ENCODE results near the gene JAK3. TPM values are rescaled to one million over a fixed set of nuclear protein-coding genes. Genes with fewer than 3 reads are reported as not detected.

The JAK3 gene
- total RNA-seq, 1 donor from 2014 or later: 30.9 TPM

DNA sequence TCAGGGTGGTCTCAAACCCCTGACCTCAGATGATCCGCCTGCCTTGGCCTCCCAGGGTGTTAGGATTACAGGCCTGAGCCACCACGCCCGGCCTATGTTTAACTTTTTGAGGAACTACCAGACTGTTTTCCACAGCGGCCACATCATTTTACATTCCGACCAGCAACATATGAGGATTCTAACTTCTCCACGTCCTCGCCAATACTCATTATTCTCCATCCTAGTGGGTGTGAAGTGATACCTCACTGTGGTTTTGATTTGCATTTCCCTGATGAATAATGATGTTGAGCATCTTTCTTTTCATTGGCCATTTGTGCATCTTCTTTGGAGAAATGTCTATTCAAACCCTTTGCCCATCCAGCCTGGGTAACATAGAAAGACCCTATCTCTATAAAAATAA lies 38.7 kb upstream of the JAK3 start:
- no peak for DNase-seq (ENCODE audit: low spot score)
- no peak overlapping the region for H3K4me3 Mint-ChIP-seq (ENCODE audit: unreplicated experiment)
- no peaks in the 10 kb centered on the region for H3K36me3 Mint-ChIP-seq (ENCODE audit: low read depth, unreplicated experiment)
- H3K27ac Mint-ChIP-seq (ENCODE audit: unreplicated experiment): no peak overlapping the region
- TF ChIP-seq, protein P1, sequence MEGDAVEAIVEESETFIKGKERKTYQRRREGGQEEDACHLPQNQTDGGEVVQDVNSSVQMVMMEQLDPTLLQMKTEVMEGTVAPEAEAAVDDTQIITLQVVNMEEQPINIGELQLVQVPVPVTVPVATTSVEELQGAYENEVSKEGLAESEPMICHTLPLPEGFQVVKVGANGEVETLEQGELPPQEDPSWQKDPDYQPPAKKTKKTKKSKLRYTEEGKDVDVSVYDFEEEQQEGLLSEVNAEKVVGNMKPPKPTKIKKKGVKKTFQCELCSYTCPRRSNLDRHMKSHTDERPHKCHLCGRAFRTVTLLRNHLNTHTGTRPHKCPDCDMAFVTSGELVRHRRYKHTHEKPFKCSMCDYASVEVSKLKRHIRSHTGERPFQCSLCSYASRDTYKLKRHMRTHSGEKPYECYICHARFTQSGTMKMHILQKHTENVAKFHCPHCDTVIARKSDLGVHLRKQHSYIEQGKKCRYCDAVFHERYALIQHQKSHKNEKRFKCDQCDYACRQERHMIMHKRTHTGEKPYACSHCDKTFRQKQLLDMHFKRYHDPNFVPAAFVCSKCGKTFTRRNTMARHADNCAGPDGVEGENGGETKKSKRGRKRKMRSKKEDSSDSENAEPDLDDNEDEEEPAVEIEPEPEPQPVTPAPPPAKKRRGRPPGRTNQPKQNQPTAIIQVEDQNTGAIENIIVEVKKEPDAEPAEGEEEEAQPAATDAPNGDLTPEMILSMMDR (IDR thresholded peaks at IDR 0.05; ENCODE audit: unreplicated experiment): no peak
- H3K4me1 Mint-ChIP-seq (ENCODE audit: unreplicated experiment): no peaks in the 10 kb centered on the region
- peaks cover 3% of the 10 kb centered on the region for H3K27me3 Mint-ChIP-seq (ENCODE audit: unreplicated experiment)
- H3K9me3 Mint-ChIP-seq (ENCODE audit: unreplicated experiment): no peaks in the 10 kb centered on the region

DNA sequence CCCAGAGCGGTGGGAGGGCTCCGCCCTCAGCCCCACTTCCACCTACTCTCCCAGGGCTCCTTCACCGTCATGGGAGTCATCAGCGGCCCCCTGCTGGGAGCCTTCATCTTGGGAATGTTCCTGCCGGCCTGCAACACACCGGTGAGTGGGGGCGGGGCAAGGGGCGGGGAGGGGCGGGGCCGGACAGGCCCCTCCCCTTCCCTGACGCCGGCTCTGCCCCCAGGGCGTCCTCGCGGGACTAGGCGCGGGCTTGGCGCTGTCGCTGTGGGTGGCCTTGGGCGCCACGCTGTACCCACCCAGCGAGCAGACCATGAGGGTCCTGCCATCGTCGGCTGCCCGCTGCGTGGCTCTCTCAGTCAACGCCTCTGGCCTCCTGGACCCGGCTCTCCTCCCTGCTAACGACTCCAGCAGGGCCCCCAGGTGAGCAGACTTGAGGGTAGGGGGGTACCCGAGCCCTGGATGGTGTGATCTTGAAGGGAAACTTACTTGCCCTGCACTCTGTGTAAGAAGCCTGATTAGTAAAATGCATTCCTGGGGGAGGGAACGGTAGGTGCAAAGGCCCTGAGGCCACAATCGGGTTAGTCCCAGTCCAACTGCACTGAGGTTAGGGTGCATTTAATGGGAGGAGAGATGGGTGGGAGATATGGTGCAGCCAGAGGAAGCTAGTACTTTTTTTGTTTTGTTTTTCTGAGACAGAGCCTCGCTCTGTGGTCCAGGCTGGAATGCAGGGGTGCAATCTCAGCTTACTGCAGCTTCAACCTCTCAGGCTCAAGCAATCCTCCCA lies 36.0 kb upstream of the JAK3 start:
- DNase-seq (ENCODE audit: low spot score): no peak
- H3K4me3 Mint-ChIP-seq (ENCODE audit: unreplicated experiment): no peak overlapping the region
- no peaks in the 10 kb centered on the region for H3K36me3 Mint-ChIP-seq (ENCODE audit: low read depth, unreplicated experiment)
- H3K4me1 Mint-ChIP-seq (ENCODE audit: unreplicated experiment): no peaks in the 10 kb centered on the region
- TF ChIP-seq, protein P1 (IDR thresholded peaks at IDR 0.05; ENCODE audit: unreplicated experiment): no peak
- no peak overlapping the region for H3K27ac Mint-ChIP-seq (ENCODE audit: unreplicated experiment)
- H3K9me3 Mint-ChIP-seq (ENCODE audit: unreplicated experiment): no peaks in the 10 kb centered on the region
- H3K27me3 Mint-ChIP-seq (ENCODE audit: unreplicated experiment): peaks cover 4% of the 10 kb centered on the region

- Mint-ChIP-seq H3K4me1 (ENCODE audit: unreplicated experiment) (no peaks in the 10 kb centered on the region), H3K27ac (ENCODE audit: unreplicated experiment) (no peak overlapping the region), H3K4me3 (ENCODE audit: unreplicated experiment) (no peak overlapping the region), H3K27me3 (ENCODE audit: unreplicated experiment) (peaks cover 4% of the 10 kb centered on the region), H3K9me3 (ENCODE audit: unreplicated experiment) (no peaks in the 10 kb centered on the region), H3K36me3 (ENCODE audit: low read depth, unreplicated experiment) (no peaks in the 10 kb centered on the region)
- TF ChIP-seq, protein P1 (IDR thresholded peaks at IDR 0.05; ENCODE audit: unreplicated experiment): no peak
- DNase-seq (ENCODE audit: low spot score): no peak
Observed at GRCh38 chr19:17881701-17882100, 33.9 kb upstream of the JAK3 start.

- no peak for DNase-seq (ENCODE audit: low spot score)
- H3K36me3 Mint-ChIP-seq (ENCODE audit: low read depth, unreplicated experiment): no peaks in the 10 kb centered on the region
- H3K4me1 Mint-ChIP-seq (ENCODE audit: unreplicated experiment): no peaks in the 10 kb centered on the region
- no peak overlapping the region for H3K27ac Mint-ChIP-seq (ENCODE audit: unreplicated experiment)
- no peak overlapping the region for H3K4me3 Mint-ChIP-seq (ENCODE audit: unreplicated experiment)
- TF ChIP-seq, protein P1 (IDR thresholded peaks at IDR 0.05; ENCODE audit: unreplicated experiment): no peak
- peaks cover 4% of the 10 kb centered on the region for H3K27me3 Mint-ChIP-seq (ENCODE audit: unreplicated experiment)
- H3K9me3 Mint-ChIP-seq (ENCODE audit: unreplicated experiment): no peaks in the 10 kb centered on the region
Observed at GRCh38 chr19:17879466-17879865, 31.7 kb upstream of the JAK3 start.

- H3K4me1 Mint-ChIP-seq (ENCODE audit: unreplicated experiment): no peaks in the 10 kb centered on the region
- H3K9me3 Mint-ChIP-seq (ENCODE audit: unreplicated experiment): no peaks in the 10 kb centered on the region
- no peak overlapping the region for H3K27ac Mint-ChIP-seq (ENCODE audit: unreplicated experiment)
- TF ChIP-seq, protein P1 (IDR thresholded peaks at IDR 0.05; ENCODE audit: unreplicated experiment): no peak
- H3K36me3 Mint-ChIP-seq (ENCODE audit: low read depth, unreplicated experiment): no peaks in the 10 kb centered on the region
- no peak for DNase-seq (ENCODE audit: low spot score)
- H3K27me3 Mint-ChIP-seq (ENCODE audit: unreplicated experiment): peaks cover 4% of the 10 kb centered on the region
- no peak overlapping the region for H3K4me3 Mint-ChIP-seq (ENCODE audit: unreplicated experiment)
Observed at GRCh38 chr19:17877696-17878095, 29.9 kb upstream of the JAK3 start.

Data from endothelial cell (in vitro differentiated cells).